T47D (cell line): ENCODE measurements around the gene ORM2.

Experiments used
- DNase-seq, 2 experiments: peaks; one replicate each; pipeline versions ENCODE4 v3.0.0 to v3.0.0-alpha.2; 2011 to 2012; ENCODE audit warnings: low read depth in 1 of 2, low spot score in 1 of 2
- JUND ChIP-seq: IDR thresholded peaks from 2 replicates; pipeline ENCODE4 v1.6.1; 2012; ENCODE audit warnings: low read depth
- in situ Hi-C: cut with HindIII; loops from 2 replicates; pipeline ENCODE4 v1.10.0; 2016; ENCODE audit warnings: low sequenced_read_pairs, low pct_unique_long_range_greater_than_20kb

The ORM2 gene

DNA sequence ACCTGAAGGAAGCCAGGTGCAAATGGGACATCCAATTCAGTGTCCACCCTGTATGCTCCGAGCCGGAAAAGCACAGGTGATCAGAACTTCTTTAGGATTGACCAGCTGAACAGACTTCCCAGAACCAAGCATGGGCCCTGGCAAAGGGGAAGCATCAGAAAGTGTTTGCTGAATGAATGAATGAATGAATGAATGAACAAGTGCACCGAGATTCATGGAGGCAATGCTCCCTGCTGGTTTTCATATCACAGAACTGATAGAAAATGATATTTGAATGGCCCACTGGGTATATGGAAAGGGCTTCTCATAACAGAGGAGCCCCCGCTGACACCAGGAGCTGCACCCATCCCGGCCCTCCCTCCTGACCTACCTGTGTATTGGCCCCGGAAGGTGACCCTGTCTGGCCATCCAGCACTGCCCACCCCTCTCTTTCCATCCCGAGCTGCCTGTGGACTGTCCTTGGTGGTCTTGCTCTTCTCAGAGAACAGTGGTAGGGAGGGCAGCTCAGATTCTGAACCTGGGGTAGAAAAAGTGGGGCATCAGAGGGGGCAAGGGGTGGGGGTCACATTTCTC lies 15.9 kb downstream of the ORM2 start:
- TF ChIP-seq JUND: no peak
- in situ Hi-C loops: no loop called here
- no peak for DNase-seq

DNA sequence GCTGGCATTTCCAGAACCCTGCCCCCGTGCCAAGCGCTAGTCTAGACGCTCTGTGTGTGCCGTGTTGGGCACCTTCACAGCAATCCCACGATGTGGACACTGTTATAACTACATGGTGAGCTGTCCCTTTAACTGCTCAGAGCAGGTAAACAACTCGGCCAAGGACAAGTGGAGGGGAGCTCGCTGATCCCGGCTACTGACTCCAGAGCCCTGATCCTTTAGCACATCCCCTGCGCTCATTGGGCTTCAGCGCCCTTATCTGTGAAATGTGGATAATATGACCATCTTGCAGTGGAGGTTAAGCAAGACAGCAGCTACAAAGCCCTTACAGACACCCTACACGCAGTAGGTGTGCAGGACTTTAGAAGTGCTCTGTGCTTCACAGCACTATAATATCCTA lies 16.5 kb downstream of the ORM2 start:
- TF ChIP-seq JUND: no peak
- in situ Hi-C loops: no loop called here
- DNase-seq: no peak

DNA sequence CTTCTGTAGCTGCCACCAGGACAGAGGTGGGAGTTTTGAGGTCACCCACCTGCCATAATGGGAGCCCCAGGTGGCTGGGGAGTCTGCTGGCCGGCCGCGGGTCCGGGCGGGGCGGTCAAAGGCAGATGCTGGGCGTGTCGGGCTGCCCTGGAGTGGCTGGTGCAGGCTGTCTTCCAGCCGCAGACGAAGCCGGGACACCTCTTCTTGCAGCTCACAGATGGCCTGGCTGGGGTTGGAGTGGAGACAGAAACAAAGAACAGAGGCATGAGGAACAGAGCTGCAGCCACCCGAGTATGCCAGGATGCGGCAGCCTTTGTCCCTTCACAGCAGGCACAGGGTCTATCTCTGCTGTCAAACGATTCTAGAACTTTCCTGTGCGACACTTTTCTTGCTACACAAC lies 18.0 kb downstream of the ORM2 start:
- DNase-seq: no peak

DNA sequence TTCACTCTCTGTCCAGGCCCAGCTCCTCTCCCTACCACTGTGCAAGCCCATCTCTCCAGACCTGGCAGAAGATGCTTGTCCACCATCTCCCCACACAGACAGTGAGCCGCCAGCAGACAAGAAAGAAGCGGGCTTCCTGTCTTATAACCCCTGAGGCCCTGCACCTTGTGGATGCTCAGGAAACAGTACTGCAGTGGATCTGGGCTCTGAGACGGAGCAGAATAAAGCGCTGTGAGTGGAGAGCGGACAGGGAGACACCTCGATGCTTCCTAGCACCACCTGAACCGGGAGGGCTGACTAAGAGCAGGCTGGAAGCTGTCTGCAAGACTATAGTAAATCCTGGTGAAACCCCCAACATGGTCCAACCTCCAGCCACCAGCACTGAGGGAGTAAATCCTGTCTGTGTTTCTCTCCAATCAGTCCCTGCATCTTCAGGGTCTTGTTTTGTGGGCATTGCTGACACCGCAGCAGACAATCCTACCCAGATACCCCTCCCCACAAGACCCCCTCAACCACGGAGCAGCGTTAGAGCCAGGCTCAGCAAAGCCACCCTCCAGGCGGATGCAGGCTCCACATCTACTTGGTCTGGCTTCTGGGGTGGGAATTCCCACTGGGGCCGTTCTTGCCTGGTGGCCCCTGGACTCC lies 18.7 kb downstream of the ORM2 start:
- TF ChIP-seq JUND: no peak
- in situ Hi-C loops: no loop called here
- no peak for DNase-seq

More for the DNA sequence above, 18.0 kb downstream of the ORM2 start:
- no peak for TF ChIP-seq JUND
- in situ Hi-C loops: no loop called here

DNA sequence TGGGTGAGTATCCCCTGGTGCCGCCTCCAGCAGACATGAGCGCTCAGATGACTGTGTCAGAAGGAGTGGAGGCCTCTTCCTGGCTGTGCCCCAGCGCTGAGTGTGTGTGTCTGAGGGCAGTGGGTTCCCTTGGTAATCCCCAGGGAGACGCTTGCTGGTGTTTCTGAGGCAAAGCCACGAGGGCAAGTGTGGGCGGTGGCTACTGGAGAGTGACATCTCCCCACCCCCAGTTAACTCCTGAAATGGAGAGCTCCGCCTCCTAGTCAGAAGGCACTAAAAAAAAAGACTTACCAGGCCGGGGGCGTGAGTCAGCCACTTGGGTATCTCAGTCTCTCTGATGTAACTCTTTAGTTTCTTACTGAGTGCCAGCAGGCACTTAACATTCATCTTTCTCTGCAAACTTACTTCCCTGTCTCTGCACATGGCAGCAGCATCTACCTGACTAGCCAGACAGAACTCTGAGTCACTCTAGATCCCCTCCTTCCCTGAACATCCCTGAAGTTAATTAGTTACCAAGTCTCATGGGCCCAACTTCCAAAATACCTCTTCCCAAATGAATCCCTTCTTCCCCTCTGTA lies 19.3 kb downstream of the ORM2 start:
- in situ Hi-C loops: no loop called here
- TF ChIP-seq JUND: no peak
- no peak for DNase-seq

DNA sequence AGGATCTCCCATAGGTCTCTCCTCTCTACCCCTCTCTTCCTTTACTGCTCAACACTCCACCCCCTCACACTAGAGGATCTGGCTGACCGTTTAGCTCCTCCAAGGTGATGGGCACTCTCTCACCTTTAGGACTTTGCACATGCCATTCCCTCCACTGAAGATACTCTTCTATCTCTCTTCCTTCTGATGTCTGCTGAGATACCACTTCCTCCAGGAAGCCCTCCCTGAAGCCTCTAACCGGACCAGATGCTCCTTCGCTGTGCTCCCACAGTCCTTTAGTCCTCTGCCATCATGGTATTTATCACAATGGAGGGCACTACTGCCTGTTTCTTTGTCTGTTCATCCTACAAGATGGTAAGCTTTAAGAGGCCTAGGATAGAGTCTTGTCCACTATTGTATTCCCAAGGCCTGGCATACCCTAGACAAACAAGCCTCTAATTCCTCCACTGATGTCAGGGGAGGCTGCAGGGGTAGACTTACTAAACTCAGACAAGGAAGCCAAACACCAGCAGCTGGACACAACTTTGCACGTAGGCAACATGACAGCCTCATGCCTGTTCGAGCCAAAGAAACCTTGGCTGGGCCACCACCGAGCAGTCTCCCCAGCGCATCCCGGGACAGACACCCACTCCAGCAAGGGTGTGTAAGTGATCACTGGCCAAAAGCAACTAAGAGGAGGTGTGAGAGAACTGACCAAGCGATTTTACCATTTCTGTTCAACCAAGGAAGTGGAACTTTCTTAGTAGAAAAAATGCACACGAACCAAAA lies 20.2 kb downstream of the ORM2 start:
- TF ChIP-seq JUND: no peak
- no peak for DNase-seq
- in situ Hi-C loops: no loop called here

DNA sequence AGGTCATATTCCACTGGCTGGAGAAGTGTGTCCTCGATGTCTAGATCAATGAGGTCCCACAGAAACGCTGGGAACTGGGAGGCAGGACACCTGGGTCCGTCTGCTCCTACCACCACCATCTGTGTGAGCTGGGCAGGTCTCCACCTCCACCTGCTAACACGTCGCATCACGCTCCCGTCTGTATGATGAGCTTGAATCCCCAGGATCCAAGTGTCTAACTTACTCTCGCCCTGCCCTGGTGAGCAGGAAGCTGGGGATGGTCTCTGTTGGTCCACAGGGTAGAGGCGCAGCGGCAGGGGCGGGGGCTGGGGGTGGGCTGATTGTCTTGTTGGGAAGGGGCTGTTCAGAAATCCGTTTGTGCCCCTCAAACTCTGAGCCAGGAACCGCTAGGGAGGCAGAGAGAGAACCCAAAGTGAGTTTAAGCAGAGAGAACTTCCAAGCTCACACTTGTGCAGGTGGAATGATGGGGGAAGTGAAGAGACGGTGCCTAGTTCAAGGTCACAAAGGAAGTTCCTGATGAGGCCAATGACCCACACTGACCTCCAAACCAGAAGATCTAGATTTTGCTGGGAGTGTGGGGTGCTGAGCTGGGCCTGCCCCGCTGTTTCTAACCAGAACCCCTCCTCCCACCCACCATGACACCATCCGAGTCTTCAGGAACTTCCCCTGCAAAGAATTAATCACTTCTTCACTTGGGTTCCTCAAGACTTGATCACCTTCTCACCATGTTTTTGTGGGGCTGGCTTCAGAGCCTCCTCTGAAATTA lies 21.1 kb downstream of the ORM2 start:
- in situ Hi-C loops: no loop called here
- DNase-seq: no peak

DNA sequence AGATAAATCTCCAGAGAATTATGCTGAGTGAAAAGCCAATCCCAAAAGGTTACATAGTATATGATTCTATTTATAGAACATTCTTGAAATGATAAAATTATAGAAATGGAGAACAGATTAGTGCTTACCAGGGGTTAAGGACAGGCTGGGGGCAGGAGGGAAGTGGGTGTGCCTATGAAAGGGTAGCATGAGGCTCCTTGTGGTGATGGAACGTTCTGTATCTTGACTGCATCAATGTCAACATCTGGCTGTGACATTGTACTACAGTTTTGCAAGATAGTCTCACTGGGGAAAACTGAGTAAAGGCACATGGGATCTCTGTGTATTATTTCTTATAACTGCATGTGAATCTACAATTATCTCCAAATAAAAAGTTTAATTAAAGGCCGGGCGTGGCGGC lies 22.3 kb downstream of the ORM2 start:
- in situ Hi-C loops: no loop called here
- TF ChIP-seq JUND: no peak
- no peak for DNase-seq

More for the DNA sequence above, 21.1 kb downstream of the ORM2 start:
- no peak for TF ChIP-seq JUND

DNA sequence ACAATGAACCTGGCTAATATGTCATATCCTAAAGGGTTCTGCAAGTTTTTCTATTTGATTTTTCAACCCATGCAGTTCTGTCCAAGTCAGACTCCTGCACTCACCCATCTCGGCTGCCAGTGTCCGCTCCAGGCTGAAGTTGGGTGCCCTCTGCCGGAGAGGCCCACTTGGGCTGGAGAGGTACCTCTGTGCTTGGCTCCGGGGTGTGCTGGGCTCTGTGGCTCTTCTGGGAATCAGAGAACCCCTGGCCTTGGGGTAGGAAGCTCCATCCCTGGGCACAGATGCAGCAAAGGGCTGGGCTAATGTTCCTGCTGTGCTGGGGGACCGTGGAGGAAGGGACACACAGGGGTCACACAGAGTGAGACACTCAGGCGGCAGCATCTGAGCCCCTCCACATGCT lies 26.2 kb downstream of the ORM2 start:
- DNase-seq: no peak
- in situ Hi-C loops: no loop called here
- no peak for TF ChIP-seq JUND

DNA sequence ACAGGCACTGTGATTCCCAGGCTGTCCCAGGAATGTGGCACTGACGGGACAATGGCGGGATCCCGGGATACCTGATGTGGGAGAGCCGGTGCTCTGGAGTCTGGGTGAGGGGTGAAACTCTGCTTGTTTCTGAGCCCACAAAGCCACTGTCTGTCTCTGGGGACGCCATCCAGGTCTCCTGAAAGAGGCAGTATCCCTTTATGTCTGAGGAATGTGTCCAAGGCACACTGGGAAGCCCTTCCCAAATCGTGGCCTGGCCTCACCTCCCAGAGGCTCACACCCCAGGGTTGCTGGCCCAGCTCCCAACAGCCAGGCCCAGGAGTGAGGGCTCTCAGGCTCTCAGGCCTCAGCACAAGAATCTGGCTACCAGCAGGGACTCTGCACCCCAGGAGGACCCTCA lies 27.1 kb downstream of the ORM2 start:
- DNase-seq: no peak
- in situ Hi-C loops: no loop called here
- no peak for TF ChIP-seq JUND

DNA sequence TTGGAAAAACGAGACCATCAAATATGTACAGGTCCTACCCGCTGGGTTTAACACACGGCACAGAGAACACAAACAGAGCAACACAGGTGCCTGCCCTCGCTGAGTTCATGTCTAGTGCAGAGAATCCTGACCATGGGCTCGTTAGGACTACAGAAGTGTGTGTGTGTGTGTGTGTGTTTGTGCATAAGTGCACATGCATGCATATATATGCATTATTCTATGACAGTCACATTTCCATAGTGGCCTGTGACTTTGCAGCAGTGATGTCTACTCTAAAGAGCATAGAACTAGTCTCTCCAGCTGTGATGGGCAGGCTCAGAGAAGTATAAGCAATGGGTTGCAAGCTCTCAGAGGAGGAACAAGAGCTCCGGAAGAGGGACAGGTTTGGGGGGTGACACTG lies 27.7 kb downstream of the ORM2 start:
- in situ Hi-C loops: no loop called here
- no peak for DNase-seq
- TF ChIP-seq JUND: no peak

DNA sequence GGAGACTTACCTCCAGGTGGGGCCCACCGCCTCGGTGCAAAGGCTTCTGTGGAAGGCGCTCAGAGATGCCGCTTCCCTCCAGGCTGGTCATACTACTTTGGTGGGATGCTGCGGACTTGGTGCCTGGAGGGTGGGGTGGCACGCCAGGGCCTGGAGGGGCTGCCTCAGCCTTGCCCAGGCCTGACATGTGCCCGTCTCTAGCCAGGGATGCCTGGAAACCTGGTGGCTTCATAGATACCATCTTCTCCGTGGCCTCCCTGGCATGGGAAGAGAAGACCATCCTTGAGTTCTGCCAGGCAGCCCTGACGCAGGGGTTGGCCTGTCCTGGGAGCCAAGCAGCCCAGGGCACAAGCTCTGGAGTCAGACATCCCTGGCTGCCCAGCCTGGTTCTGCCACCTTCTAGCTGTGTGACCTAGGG lies 28.3 kb downstream of the ORM2 start:
- in situ Hi-C loops: no loop called here
- DNase-seq: no peak
- TF ChIP-seq JUND: no peak
